LNCAP (cell line): ENCODE results near the gene PLCG2.

Source experiments
- CTCF ChIP-seq: fragments of 450-650 bp; IDR thresholded peaks from 2 replicates; pipeline ENCODE4 v1.5.1; 2017; ENCODE audit warnings: mild to moderate bottlenecking

Gene PLCG2

GRCh38 chr16:81833751-81834150 lies 54.7 kb downstream of the PLCG2 start:
- TF ChIP-seq CTCF = no peak

GRCh38 chr16:81834868-81835267 lies 55.8 kb downstream of the PLCG2 start:
- TF ChIP-seq CTCF = no peak

GRCh38 chr16:81836279-81837054 lies 57.4 kb downstream of the PLCG2 start:
- no peak for TF ChIP-seq CTCF

- TF ChIP-seq CTCF = no peak
Measured at GRCh38 chr16:81837312-81837751, 58.2 kb downstream of the PLCG2 start.

- TF ChIP-seq CTCF = no peak
Measured at GRCh38 chr16:81838794-81839193, 59.7 kb downstream of the PLCG2 start.

GRCh38 chr16:81841722-81842121 lies 62.6 kb downstream of the PLCG2 start:
- TF ChIP-seq CTCF = no peak

GRCh38 chr16:81842564-81843242 lies 63.6 kb downstream of the PLCG2 start:
- TF ChIP-seq CTCF = no peak
